ENCODE data around the gene USP17L27.
"Not testable (repeated sequence)": the region's sequence is repeated elsewhere in the genome, so short reads cannot be mapped to it uniquely, and the experiment has no call there.

GRCh38 chr4:9362829-9363228, 18.9 kb downstream of the USP17L27 start, which contains the start of gene USP17L30:
- not testable (repeated sequence) for TF ChIP-seq CTCF (conservative IDR thresholded peaks at IDR 0.05; ENCODE audit: low read depth in 2 of 2); POLR2AphosphoS5 (IDR thresholded peaks at IDR 0.05; ENCODE audit: low read depth); EZH2 (IDR thresholded peaks at IDR 0.05; ENCODE audit: low read depth, unreplicated experiment); JUNB (IDR thresholded peaks at IDR 0.05; ENCODE audit: unreplicated experiment); EZH2phosphoT487 (IDR thresholded peaks at IDR 0.05; ENCODE audit: unreplicated experiment)
- TF ChIP-seq, protein P1, sequence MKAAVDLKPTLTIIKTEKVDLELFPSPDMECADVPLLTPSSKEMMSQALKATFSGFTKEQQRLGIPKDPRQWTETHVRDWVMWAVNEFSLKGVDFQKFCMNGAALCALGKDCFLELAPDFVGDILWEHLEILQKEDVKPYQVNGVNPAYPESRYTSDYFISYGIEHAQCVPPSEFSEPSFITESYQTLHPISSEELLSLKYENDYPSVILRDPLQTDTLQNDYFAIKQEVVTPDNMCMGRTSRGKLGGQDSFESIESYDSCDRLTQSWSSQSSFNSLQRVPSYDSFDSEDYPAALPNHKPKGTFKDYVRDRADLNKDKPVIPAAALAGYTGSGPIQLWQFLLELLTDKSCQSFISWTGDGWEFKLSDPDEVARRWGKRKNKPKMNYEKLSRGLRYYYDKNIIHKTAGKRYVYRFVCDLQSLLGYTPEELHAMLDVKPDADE (IDR thresholded peaks at IDR 0.05): not testable (repeated sequence)
- TF ChIP-seq, protein P2, sequence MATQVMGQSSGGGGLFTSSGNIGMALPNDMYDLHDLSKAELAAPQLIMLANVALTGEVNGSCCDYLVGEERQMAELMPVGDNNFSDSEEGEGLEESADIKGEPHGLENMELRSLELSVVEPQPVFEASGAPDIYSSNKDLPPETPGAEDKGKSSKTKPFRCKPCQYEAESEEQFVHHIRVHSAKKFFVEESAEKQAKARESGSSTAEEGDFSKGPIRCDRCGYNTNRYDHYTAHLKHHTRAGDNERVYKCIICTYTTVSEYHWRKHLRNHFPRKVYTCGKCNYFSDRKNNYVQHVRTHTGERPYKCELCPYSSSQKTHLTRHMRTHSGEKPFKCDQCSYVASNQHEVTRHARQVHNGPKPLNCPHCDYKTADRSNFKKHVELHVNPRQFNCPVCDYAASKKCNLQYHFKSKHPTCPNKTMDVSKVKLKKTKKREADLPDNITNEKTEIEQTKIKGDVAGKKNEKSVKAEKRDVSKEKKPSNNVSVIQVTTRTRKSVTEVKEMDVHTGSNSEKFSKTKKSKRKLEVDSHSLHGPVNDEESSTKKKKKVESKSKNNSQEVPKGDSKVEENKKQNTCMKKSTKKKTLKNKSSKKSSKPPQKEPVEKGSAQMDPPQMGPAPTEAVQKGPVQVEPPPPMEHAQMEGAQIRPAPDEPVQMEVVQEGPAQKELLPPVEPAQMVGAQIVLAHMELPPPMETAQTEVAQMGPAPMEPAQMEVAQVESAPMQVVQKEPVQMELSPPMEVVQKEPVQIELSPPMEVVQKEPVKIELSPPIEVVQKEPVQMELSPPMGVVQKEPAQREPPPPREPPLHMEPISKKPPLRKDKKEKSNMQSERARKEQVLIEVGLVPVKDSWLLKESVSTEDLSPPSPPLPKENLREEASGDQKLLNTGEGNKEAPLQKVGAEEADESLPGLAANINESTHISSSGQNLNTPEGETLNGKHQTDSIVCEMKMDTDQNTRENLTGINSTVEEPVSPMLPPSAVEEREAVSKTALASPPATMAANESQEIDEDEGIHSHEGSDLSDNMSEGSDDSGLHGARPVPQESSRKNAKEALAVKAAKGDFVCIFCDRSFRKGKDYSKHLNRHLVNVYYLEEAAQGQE (IDR thresholded peaks at IDR 0.05; ENCODE audit: unreplicated experiment): not testable (repeated sequence)
- TF ChIP-seq, protein P3, sequence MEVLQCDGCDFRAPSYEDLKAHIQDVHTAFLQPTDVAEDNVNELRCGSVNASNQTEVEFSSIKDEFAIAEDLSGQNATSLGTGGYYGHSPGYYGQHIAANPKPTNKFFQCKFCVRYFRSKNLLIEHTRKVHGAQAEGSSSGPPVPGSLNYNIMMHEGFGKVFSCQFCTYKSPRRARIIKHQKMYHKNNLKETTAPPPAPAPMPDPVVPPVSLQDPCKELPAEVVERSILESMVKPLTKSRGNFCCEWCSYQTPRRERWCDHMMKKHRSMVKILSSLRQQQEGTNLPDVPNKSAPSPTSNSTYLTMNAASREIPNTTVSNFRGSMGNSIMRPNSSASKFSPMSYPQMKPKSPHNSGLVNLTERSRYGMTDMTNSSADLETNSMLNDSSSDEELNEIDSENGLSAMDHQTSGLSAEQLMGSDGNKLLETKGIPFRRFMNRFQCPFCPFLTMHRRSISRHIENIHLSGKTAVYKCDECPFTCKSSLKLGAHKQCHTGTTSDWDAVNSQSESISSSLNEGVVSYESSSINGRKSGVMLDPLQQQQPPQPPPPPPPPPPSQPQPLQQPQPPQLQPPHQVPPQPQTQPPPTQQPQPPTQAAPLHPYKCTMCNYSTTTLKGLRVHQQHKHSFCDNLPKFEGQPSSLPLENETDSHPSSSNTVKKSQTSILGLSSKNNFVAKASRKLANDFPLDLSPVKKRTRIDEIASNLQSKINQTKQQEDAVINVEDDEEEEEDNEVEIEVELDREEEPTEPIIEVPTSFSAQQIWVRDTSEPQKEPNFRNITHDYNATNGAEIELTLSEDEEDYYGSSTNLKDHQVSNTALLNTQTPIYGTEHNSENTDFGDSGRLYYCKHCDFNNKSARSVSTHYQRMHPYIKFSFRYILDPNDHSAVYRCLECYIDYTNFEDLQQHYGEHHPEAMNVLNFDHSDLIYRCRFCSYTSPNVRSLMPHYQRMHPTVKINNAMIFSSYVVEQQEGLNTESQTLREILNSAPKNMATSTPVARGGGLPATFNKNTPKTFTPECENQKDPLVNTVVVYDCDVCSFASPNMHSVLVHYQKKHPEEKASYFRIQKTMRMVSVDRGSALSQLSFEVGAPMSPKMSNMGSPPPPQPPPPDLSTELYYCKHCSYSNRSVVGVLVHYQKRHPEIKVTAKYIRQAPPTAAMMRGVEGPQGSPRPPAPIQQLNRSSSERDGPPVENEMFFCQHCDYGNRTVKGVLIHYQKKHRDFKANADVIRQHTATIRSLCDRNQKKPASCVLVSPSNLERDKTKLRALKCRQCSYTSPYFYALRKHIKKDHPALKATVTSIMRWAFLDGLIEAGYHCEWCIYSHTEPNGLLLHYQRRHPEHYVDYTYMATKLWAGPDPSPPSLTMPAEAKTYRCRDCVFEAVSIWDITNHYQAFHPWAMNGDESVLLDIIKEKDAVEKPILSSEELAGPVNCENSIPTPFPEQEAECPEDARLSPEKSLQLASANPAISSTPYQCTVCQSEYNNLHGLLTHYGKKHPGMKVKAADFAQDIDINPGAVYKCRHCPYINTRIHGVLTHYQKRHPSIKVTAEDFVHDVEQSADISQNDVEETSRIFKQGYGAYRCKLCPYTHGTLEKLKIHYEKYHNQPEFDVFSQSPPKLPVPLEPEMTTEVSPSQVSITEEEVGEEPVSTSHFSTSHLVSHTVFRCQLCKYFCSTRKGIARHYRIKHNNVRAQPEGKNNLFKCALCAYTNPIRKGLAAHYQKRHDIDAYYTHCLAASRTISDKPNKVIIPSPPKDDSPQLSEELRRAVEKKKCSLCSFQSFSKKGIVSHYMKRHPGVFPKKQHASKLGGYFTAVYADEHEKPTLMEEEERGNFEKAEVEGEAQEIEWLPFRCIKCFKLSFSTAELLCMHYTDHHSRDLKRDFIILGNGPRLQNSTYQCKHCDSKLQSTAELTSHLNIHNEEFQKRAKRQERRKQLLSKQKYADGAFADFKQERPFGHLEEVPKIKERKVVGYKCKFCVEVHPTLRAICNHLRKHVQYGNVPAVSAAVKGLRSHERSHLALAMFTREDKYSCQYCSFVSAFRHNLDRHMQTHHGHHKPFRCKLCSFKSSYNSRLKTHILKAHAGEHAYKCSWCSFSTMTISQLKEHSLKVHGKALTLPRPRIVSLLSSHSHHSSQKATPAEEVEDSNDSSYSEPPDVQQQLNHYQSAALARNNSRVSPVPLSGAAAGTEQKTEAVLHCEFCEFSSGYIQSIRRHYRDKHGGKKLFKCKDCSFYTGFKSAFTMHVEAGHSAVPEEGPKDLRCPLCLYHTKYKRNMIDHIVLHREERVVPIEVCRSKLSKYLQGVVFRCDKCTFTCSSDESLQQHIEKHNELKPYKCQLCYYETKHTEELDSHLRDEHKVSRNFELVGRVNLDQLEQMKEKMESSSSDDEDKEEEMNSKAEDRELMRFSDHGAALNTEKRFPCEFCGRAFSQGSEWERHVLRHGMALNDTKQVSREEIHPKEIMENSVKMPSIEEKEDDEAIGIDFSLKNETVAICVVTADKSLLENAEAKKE (CRISPR knock-in tag; IDR thresholded peaks at IDR 0.05): not testable (repeated sequence)
